Endothelial cell of umbilical vein (primary cell): Measurements from ENCODE around the gene THOC2. TPM values are rescaled to one million over a fixed set of nuclear protein-coding genes. Genes with fewer than 3 reads are reported as not detected.

Experiments
- BruUV-seq: library from RNA; stranded (reverse); fragments of 400-500 nt; replicated peaks from 2 replicates; lab custom pipeline; 2021; lab: Mats Ljungman, UMichigan
- CTCF ChIA-PET: fragments of 300-600, 350-600 bp; sonication (Branson Sonifier 250); formaldehyde crosslinking; loops from one replicate; lab custom pipeline; 2021; ENCODE audit warnings: antibody characterized with exemption, inconsistent platforms; lab: Charles Lee
- POLR2A ChIA-PET: fragments of 300-600, 350-600 bp; sonication (Branson Sonifier 250); formaldehyde crosslinking; loops from one replicate; lab custom pipeline; 2021; ENCODE audit warnings: antibody characterized with exemption, inconsistent platforms; lab: Charles Lee
- DNase-seq: peaks from one replicate; pipeline ENCODE4 v3.0.0-alpha.2; 2011; ENCODE audit warnings: low read depth, low spot score
- FAIRE-seq: peaks from 2 replicates; lab custom pipeline; 2011; peaks lifted over from hg19 to GRCh38; lab: Jason Lieb, UNC
- H2AFZ ChIP-seq: 2 replicates; pipeline ENCODE4 v1.6.0; 2012; ENCODE audit warnings: low read depth, low read length, control low read depth, inconsistent platforms
- H3K27ac ChIP-seq: 2 replicates; pipeline ENCODE4 v1.5.1; 2011; ENCODE audit warnings: low read depth, mild to moderate bottlenecking, control low read depth, low read length, moderate library complexity; ENCODE audit not compliant: insufficient read depth
- H3K27me3 ChIP-seq, 2 experiments: 2 replicates each; pipeline versions ENCODE4 v1.6.0 to v1.6.1; 2011; ENCODE audit warnings: low read length in 2 of 2, mixed read lengths in 1 of 2; ENCODE audit not compliant: control insufficient read depth in 2 of 2, insufficient read depth in 2 of 2
- H3K36me3 ChIP-seq, 2 experiments: 2 replicates in 1 of 2; 3 replicates in 1 of 2; pipeline ENCODE4 v1.5.1; 2011; ENCODE audit warnings: low read length in 2 of 2, mild to moderate bottlenecking in 1 of 2, moderate library complexity in 1 of 2; ENCODE audit not compliant: control insufficient read depth in 2 of 2, insufficient read depth in 2 of 2; ENCODE audit errors: extremely low read depth in 1 of 2
- H3K4me1 ChIP-seq: 3 replicates; pipeline ENCODE4 v1.5.1; 2011; ENCODE audit warnings: mild to moderate bottlenecking, low read length; ENCODE audit not compliant: control insufficient read depth, insufficient read depth; ENCODE audit errors: extremely low read depth
- H3K4me2 ChIP-seq: 2 replicates; pipeline ENCODE4 v1.6.1; 2011; ENCODE audit warnings: low read length, control low read depth, mixed read lengths; ENCODE audit not compliant: insufficient read depth
- H3K4me3 ChIP-seq, 3 experiments: fragments of 200-600 bp in 1 of 3; sonication (generic), shearing (Covaris generic) in 1 of 3; replicated peaks in 1 of 3; 2 replicates each; pipeline ENCODE4 v1.5.1; 2011 to 2016; ENCODE audit warnings: control low read depth in 3 of 3, low read length in 3 of 3, mild to moderate bottlenecking in 2 of 3, inconsistent platforms in 1 of 3, low read depth in 1 of 3, moderate library complexity in 1 of 3; ENCODE audit not compliant: insufficient read depth in 1 of 3
- H3K79me2 ChIP-seq: 2 replicates; pipeline ENCODE4 v1.6.0; 2012; ENCODE audit warnings: low read length, inconsistent platforms; ENCODE audit not compliant: control insufficient read depth, insufficient read depth
- H3K9ac ChIP-seq: replicated peaks from 2 replicates; pipeline ENCODE3; 2011; ENCODE audit warnings: low read length, control low read depth; ENCODE audit not compliant: insufficient read depth; ENCODE audit errors: extremely low read depth
- H3K9me1 ChIP-seq: replicated peaks from 3 replicates; pipeline ENCODE4 v1.6.0; 2011; ENCODE audit warnings: mild to moderate bottlenecking, low read length; ENCODE audit not compliant: control insufficient read depth, insufficient read depth; ENCODE audit errors: extremely low read depth
- H3K9me3 ChIP-seq: replicated peaks from 2 replicates; pipeline ENCODE4 v1.5.1; 2012; ENCODE audit warnings: low read length, inconsistent platforms; ENCODE audit not compliant: control insufficient read depth, insufficient read depth
- H4K20me1 ChIP-seq: replicated peaks from 2 replicates; pipeline ENCODE3; 2011; ENCODE audit warnings: mild to moderate bottlenecking, low read length; ENCODE audit not compliant: control insufficient read depth, insufficient read depth; ENCODE audit errors: extremely low read depth
- CTCF ChIP-seq, 2 donors: IDR thresholded peaks; 1 replicate in 1 of 2; 2 replicates in 1 of 2; pipeline ENCODE4 v1.5.1; 2011; ENCODE audit warnings: low read length in 2 of 2, mild to moderate bottlenecking in 2 of 2, moderate library complexity in 2 of 2, control low read depth in 1 of 2, inconsistent platforms in 1 of 2, low read depth in 1 of 2; ENCODE audit not compliant: insufficient read depth in 1 of 2; ENCODE audit errors: extremely low read depth in 1 of 2
- EZH2 ChIP-seq: IDR thresholded peaks from 2 replicates; pipeline ENCODE4 v1.6.1; 2012; ENCODE audit warnings: borderline replicate concordance, low read depth, mild to moderate bottlenecking, moderate library complexity, low read length, inconsistent platforms; ENCODE audit not compliant: severe bottlenecking
- FOS ChIP-seq: IDR thresholded peaks from 2 replicates; pipeline ENCODE4 v1.6.1; 2011; ENCODE audit warnings: mild to moderate bottlenecking, low read length, moderate library complexity, borderline replicate concordance; ENCODE audit not compliant: insufficient read depth
- GATA2 ChIP-seq: IDR thresholded peaks from 2 replicates; pipeline ENCODE4 v1.7.0; 2011; ENCODE audit warnings: low read depth, mild to moderate bottlenecking, moderate library complexity, mixed read lengths, low read length; ENCODE audit not compliant: insufficient read length, insufficient read depth
- JUN ChIP-seq: IDR thresholded peaks from 2 replicates; pipeline ENCODE4 v1.6.1; 2011; ENCODE audit warnings: borderline replicate concordance, low read depth; ENCODE audit not compliant: insufficient read length, insufficient read depth
- MYC ChIP-seq: IDR thresholded peaks from one replicate; pipeline ENCODE4 v1.6.1; 2011; ENCODE audit warnings: mild to moderate bottlenecking, low read depth, low read length
- POLR2A ChIP-seq: IDR thresholded peaks from 2 replicates; pipeline ENCODE4 v1.6.1; 2012; ENCODE audit warnings: low read depth, mild to moderate bottlenecking, control low read depth, low read length
- POLR2AphosphoS5 ChIP-seq: IDR thresholded peaks from 2 replicates; pipeline ENCODE4 v1.6.1; 2012; ENCODE audit warnings: low read depth, mild to moderate bottlenecking, control low read depth, low read length, moderate library complexity; ENCODE audit not compliant: insufficient read depth
- dilution Hi-C: fragments of 300-500 bp; cut with MboI; formaldehyde crosslinking; loops from one replicate; pipeline ENCODE4 v1.15.0; 2019; ENCODE audit warnings: low sequenced_read_pairs; ENCODE audit not compliant: extremely low pct_ligation_motif_present
- intact Hi-C: fragments of 100-400 bp; cut with micrococcal nuclease; formaldehyde crosslinking; loops from one replicate; pipeline ENCODE4 v1.10.0; 2022
- polyA plus RNA-seq, 4 experiments: library from polyadenylated mRNA; depleted of rRNA in 3 of 4; stranded (reverse) in 3 of 4; unstranded in 1 of 4; fragments of >200 nt; gene quantifications; 2 replicates each; pipeline versions ENCODE4 v1.2.1 to v1.2.3, GENCODE V29; 2011 to 2012; ENCODE audit warnings: missing spikeins in 1 of 4
- total RNA-seq: library from RNA; stranded (reverse); gene quantifications from 2 replicates; pipeline ENCODE4 v1.2.3, GENCODE V29; 2021
- TF ChIP-seq, protein P1 (sequence below): IDR thresholded peaks from 2 replicates; pipeline ENCODE4 v1.6.1; 2011; ENCODE audit not compliant: insufficient read depth, insufficient read length

THOC2 gene
- total and polyA plus RNA-seq, 2 donors (not counting 3 experiments of a cell fraction or from before 2014, with no cell fraction given): 26.0 to 72.9 TPM

GRCh38 chrX:123691776-123692175 lies 41.1 kb downstream of the THOC2 start:
- intact Hi-C loops (no loop called here), dilution Hi-C loops (no loop called here)
- H3K9ac ChIP-seq: no peak overlapping the region
- no peak for FAIRE-seq
- POLR2A ChIA-PET: no interaction called here
- H3K4me1 ChIP-seq: no peaks in the 10 kb centered on the region
- H3K4me3 ChIP-seq: no peak overlapping the region
- no peaks in the 10 kb centered on the region for H3K79me2 ChIP-seq
- H3K9me1 ChIP-seq: no peaks in the 10 kb centered on the region
- no peaks in the 10 kb centered on the region for H3K9me3 ChIP-seq
- CTCF ChIA-PET: no interaction called here
- no TSS peak for BruUV-seq
- TF ChIP-seq POLR2AphosphoS5 (no peak), MYC (no peak), CTCF (IDR thresholded peaks at IDR 0.05; ENCODE audit: extremely low read depth in 1 of 2, insufficient read depth in 1 of 2, low read depth in 1 of 2, low read length in 2 of 2) (no peak), JUN (no peak), GATA2 (no peak), EZH2 (no peak), POLR2A (no peak), FOS (no peak)
- TF ChIP-seq, protein P1, sequence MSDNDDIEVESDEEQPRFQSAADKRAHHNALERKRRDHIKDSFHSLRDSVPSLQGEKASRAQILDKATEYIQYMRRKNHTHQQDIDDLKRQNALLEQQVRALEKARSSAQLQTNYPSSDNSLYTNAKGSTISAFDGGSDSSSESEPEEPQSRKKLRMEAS: no peak
- no peaks in the 10 kb centered on the region for H3K27me3 ChIP-seq
- no peak overlapping the region for H3K27ac ChIP-seq
- no peaks in the 10 kb centered on the region for H4K20me1 ChIP-seq
- H3K36me3 ChIP-seq: no peaks in the 10 kb centered on the region
- H2AFZ ChIP-seq: no peak overlapping the region
- H3K4me2 ChIP-seq: no peak overlapping the region
- no peak for DNase-seq
